Tibial nerve (tissue), 4 donors: ENCODE measurements around the gene SP140L. TPM values are rescaled to one million over a fixed set of nuclear protein-coding genes. Genes with fewer than 3 reads are reported as not detected.

Experiments used
- DNase-seq, 2 donors: peaks; one replicate each; pipeline ENCODE4 v3.0.0-alpha.2; 2019; ENCODE audit warnings: low spot score in 2 of 2
- H3K27ac ChIP-seq, 4 donors: fragments of 200-600 bp; sonication (generic) in 3 of 4; one replicate each; pipeline ENCODE4 v1.5.1; 2017 to 2019; ENCODE audit warnings: mild to moderate bottlenecking in 1 of 4
- H3K27me3 ChIP-seq, 2 donors: fragments of 200-600 bp; sonication (generic) in 1 of 2; one replicate each; pipeline versions ENCODE4 v1.5.1 to v1.6.0; 2017 to 2019
- H3K36me3 ChIP-seq, 3 donors: fragments of 200-600 bp; sonication (generic); one replicate each; pipeline ENCODE4 v1.5.1; 2018 to 2019
- H3K4me1 ChIP-seq, 4 donors: fragments of 200-600 bp; sonication (generic) in 3 of 4; one replicate each; pipeline ENCODE4 v1.5.1; 2017 to 2019
- H3K4me3 ChIP-seq, 4 donors: fragments of 200-600 bp; sonication (generic) in 3 of 4; one replicate each; pipeline ENCODE4 v1.5.1; 2017 to 2019; ENCODE audit warnings: mild to moderate bottlenecking in 1 of 4, moderate library complexity in 1 of 4
- H3K9me3 ChIP-seq, 4 donors: fragments of 200-600 bp; sonication (generic) in 3 of 4; one replicate each; pipeline ENCODE4 v1.5.1; 2017 to 2019
- EP300 ChIP-seq, 2 donors: sonication (generic); formaldehyde crosslinking; IDR thresholded peaks; one replicate each; pipeline ENCODE4 v1.6.1; 2017; ENCODE audit warnings: antibody characterized with exemption in 2 of 2, mild to moderate bottlenecking in 1 of 2
- POLR2A ChIP-seq, 2 donors: fragments of 450-650 bp; IDR thresholded peaks; one replicate each; pipeline ENCODE4 v1.6.1; 2017; ENCODE audit warnings: antibody characterized with exemption in 2 of 2, mild to moderate bottlenecking in 2 of 2, moderate library complexity in 2 of 2
- WGBS, 2 donors: methylation state at CpG; one replicate each; pipeline ENCODE4 v1.1.5; 2018; 5-methylcytosine and 5-hydroxymethylcytosine counted together
- total RNA-seq, 4 donors: library from RNA; depleted of rRNA; stranded (reverse); fragments of >200 nt; gene quantifications; one replicate each; pipeline ENCODE4 v1.1.0, GENCODE V29; 2016
- TF ChIP-seq, protein P1 (sequence below), 5 experiments: fragments of 200-600 bp in 3 of 5; fragments of 450-650 bp in 2 of 5; sonication (generic) in 3 of 5; IDR thresholded peaks; one replicate each; pipeline ENCODE4 v1.5.1; 2016 to 2019; ENCODE audit warnings: antibody characterized with exemption in 5 of 5, mild to moderate bottlenecking in 3 of 5, moderate library complexity in 2 of 5

SP140L gene
- total RNA-seq, 4 donors from 2014 or later = 10.7 to 24.3 (median 12.9) TPM

DNA sequence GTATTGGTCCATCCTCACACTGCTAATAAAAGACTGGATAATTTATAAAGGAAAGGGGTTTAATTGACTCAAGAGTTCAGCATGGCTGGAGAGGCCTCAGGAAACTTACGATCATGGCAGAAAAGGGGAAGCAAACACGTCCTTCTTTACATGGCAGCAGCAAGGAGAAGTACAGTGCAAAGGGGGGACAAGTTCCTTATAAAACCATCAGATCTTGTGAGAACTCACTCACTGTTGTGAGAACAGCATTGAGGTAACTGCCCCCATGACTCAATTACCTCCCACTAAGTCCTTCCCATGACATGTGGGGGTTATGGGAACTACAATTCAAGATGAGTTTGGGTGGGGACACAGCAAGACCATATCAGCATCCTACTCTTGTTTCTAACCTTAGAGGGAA, 126.0 kb downstream of the SP140L start:
- Histone ChIP-seq H3K27ac (no peak overlapping the region), H3K36me3 (peaks cover 0 to 95% (median 12%) of the 10 kb centered on the region in 3 donors), H3K4me3 (no peak overlapping the region), H3K4me1 (peaks cover 0 to 6% (median 2%) of the 10 kb centered on the region in 4 donors), H3K27me3 (no peaks in the 10 kb centered on the region), H3K9me3 (peaks cover 0 to 12% (median 0%) of the 10 kb centered on the region in 4 donors)
- 72 to 84% methylated on average over 2 of the region's 2 CpGs for WGBS, 2 donors
- no peak for TF ChIP-seq EP300 (IDR thresholded peaks at IDR 0.05)
- TF ChIP-seq POLR2A (IDR thresholded peaks at IDR 0.05) = no peak
- TF ChIP-seq, protein P1, sequence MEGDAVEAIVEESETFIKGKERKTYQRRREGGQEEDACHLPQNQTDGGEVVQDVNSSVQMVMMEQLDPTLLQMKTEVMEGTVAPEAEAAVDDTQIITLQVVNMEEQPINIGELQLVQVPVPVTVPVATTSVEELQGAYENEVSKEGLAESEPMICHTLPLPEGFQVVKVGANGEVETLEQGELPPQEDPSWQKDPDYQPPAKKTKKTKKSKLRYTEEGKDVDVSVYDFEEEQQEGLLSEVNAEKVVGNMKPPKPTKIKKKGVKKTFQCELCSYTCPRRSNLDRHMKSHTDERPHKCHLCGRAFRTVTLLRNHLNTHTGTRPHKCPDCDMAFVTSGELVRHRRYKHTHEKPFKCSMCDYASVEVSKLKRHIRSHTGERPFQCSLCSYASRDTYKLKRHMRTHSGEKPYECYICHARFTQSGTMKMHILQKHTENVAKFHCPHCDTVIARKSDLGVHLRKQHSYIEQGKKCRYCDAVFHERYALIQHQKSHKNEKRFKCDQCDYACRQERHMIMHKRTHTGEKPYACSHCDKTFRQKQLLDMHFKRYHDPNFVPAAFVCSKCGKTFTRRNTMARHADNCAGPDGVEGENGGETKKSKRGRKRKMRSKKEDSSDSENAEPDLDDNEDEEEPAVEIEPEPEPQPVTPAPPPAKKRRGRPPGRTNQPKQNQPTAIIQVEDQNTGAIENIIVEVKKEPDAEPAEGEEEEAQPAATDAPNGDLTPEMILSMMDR (IDR thresholded peaks at IDR 0.05) = no peak
- DNase-seq = no peak

Other genes starting within 250 kb of the SP140L start
- gene SP110, start 107.2 kb upstream of the SP140L start, total RNA-seq = 10 to 100 TPM; 22.0 to 26.7 (median 23.8) TPM
- 1 to 10 TPM in 3 of 4 donors, under 1 TPM in 1; 0.63 to 4.5 (median 1.4) TPM for gene SP140, start 101.5 kb upstream of the SP140L start, total RNA-seq
- 100 to 1,000 TPM in 2 of 4 donors, 10 to 100 TPM in 2; 84.1 to 126 (median 108) TPM for gene SP100, start 89.0 kb downstream of the SP140L start, total RNA-seq